Cardiac fibroblast (primary cell): ENCODE results near the gene APBA2.

Experiments
- DNase-seq, 2 donors: peaks; one replicate each; pipeline versions ENCODE4 v3.0.0 to v3.0.0-alpha.2; 2010; ENCODE audit warnings: low read depth in 2 of 2
- H3K4me3 ChIP-seq, 2 donors: replicated peaks in 1 of 2; 1 replicate in 1 of 2; 2 replicates in 1 of 2; pipeline ENCODE4 v1.5.1; 2011; ENCODE audit warnings: low read depth in 2 of 2, low read length in 2 of 2, mild to moderate bottlenecking in 2 of 2, moderate library complexity in 1 of 2
- CTCF ChIP-seq: IDR thresholded peaks from one replicate; pipeline ENCODE4 v1.5.1; 2011; ENCODE audit warnings: low read depth, mild to moderate bottlenecking, low read length, inconsistent platforms

APBA2 gene

GRCh38 chr15:29088666-29089065 is 202.9 kb downstream of the APBA2 start:
- no peak overlapping the region for H3K4me3 ChIP-seq
- no peak for DNase-seq

GRCh38 chr15:29089731-29090616 is 204.2 kb downstream of the APBA2 start:
- peak; percentile 12 for TF ChIP-seq CTCF
- no peak overlapping the region for H3K4me3 ChIP-seq
- peak; percentile 9 to 36 for DNase-seq

More at GRCh38 chr15:29088666-29089065, 202.9 kb downstream of the APBA2 start:
- no peak for TF ChIP-seq CTCF

- TF ChIP-seq CTCF: peak; percentile 80
- H3K4me3 ChIP-seq: no peak overlapping the region
- DNase-seq: peak; percentile 29 to 41
Measured at GRCh38 chr15:29090617-29091466, 205.1 kb downstream of the APBA2 start.

GRCh38 chr15:29091666-29092065 is 205.9 kb downstream of the APBA2 start:
- H3K4me3 ChIP-seq: no peak overlapping the region
- no peak for DNase-seq
- no peak for TF ChIP-seq CTCF

GRCh38 chr15:29092376-29093064 is 206.7 kb downstream of the APBA2 start:
- no peak for TF ChIP-seq CTCF
- no peak for DNase-seq
- no peak overlapping the region for H3K4me3 ChIP-seq

- H3K4me3 ChIP-seq: no peak overlapping the region
- no peak for TF ChIP-seq CTCF
- no peak for DNase-seq
Measured at GRCh38 chr15:29093065-29093435, 207.3 kb downstream of the APBA2 start.
